Fibroblast of lung (primary cell): ENCODE results near the gene CCT5.

Experiments used
- EZH2 ChIP-seq: IDR thresholded peaks from 2 replicates; pipeline ENCODE4 v1.5.1; 2012; ENCODE audit warnings: low read length, control low read depth, mild to moderate bottlenecking; ENCODE audit errors: missing control alignments
- TF ChIP-seq, protein P1 (sequence below), 2 donors: IDR thresholded peaks in 1 of 2; conservative IDR thresholded peaks in 1 of 2; 1 replicate in 1 of 2; 2 replicates in 1 of 2; pipeline ENCODE4 v1.5.1; 2011 to 2012; ENCODE audit warnings: low read length in 2 of 2, control low read depth in 1 of 2, inconsistent platforms in 1 of 2, low read depth in 1 of 2, mild to moderate bottlenecking in 1 of 2

GRCh38 chr5:10293907-10294662 lies 44.0 kb downstream of the CCT5 start:
- TF ChIP-seq, protein P1, sequence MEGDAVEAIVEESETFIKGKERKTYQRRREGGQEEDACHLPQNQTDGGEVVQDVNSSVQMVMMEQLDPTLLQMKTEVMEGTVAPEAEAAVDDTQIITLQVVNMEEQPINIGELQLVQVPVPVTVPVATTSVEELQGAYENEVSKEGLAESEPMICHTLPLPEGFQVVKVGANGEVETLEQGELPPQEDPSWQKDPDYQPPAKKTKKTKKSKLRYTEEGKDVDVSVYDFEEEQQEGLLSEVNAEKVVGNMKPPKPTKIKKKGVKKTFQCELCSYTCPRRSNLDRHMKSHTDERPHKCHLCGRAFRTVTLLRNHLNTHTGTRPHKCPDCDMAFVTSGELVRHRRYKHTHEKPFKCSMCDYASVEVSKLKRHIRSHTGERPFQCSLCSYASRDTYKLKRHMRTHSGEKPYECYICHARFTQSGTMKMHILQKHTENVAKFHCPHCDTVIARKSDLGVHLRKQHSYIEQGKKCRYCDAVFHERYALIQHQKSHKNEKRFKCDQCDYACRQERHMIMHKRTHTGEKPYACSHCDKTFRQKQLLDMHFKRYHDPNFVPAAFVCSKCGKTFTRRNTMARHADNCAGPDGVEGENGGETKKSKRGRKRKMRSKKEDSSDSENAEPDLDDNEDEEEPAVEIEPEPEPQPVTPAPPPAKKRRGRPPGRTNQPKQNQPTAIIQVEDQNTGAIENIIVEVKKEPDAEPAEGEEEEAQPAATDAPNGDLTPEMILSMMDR (conservative IDR thresholded peaks at IDR 0.05 in 1 of 2, IDR thresholded peaks at IDR 0.05 in 1 of 2; ENCODE audit: low read depth in 1 of 2, low read length in 2 of 2), result no peak
- no peak for TF ChIP-seq EZH2
